ENCODE measurements around the gene TTC23.

TTC23 gene

DNA sequence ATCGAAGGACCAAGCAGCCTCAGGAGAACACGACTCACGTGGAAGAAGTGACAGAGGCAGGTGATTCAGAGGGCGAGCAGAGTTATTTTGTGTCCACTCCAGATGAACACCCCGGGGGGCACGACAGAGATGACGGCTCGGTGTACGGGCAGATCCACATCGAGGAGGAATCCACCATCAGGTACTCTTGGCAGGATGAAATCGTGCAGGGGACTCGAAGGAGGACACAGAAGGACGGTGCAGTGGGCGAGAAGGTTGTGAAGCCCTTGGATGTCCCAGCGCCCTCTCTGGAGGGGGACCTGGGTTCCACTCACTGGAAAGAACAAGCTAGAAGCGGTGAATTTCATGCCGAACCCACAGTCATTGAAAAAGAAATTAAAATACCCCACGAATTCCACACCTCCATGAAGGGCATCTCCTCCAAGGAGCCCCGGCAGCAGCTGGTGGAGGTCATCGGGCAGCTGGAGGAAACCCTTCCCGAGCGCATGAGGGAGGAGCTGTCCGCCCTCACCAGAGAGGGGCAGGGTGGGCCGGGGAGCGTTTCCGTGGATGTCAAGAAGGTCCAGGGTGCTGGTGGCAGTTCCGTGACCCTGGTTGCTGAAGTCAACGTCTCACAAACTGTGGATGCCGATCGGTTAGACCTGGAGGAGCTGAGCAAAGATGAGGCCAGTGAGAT, 118.5 kb downstream of the TTC23 start:
- no peak for TF ChIP-seq GABPA (IDR thresholded peaks at IDR 0.05; ENCODE audit: low read depth)
- no peak for TF ChIP-seq SPI1 (IDR thresholded peaks at IDR 0.05; ENCODE audit: borderline replicate concordance, low read depth)
- TF ChIP-seq, protein P1, sequence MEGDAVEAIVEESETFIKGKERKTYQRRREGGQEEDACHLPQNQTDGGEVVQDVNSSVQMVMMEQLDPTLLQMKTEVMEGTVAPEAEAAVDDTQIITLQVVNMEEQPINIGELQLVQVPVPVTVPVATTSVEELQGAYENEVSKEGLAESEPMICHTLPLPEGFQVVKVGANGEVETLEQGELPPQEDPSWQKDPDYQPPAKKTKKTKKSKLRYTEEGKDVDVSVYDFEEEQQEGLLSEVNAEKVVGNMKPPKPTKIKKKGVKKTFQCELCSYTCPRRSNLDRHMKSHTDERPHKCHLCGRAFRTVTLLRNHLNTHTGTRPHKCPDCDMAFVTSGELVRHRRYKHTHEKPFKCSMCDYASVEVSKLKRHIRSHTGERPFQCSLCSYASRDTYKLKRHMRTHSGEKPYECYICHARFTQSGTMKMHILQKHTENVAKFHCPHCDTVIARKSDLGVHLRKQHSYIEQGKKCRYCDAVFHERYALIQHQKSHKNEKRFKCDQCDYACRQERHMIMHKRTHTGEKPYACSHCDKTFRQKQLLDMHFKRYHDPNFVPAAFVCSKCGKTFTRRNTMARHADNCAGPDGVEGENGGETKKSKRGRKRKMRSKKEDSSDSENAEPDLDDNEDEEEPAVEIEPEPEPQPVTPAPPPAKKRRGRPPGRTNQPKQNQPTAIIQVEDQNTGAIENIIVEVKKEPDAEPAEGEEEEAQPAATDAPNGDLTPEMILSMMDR (IDR thresholded peaks at IDR 0.05; ENCODE audit: insufficient read depth, low read length): no peak
- TF ChIP-seq, protein P2, sequence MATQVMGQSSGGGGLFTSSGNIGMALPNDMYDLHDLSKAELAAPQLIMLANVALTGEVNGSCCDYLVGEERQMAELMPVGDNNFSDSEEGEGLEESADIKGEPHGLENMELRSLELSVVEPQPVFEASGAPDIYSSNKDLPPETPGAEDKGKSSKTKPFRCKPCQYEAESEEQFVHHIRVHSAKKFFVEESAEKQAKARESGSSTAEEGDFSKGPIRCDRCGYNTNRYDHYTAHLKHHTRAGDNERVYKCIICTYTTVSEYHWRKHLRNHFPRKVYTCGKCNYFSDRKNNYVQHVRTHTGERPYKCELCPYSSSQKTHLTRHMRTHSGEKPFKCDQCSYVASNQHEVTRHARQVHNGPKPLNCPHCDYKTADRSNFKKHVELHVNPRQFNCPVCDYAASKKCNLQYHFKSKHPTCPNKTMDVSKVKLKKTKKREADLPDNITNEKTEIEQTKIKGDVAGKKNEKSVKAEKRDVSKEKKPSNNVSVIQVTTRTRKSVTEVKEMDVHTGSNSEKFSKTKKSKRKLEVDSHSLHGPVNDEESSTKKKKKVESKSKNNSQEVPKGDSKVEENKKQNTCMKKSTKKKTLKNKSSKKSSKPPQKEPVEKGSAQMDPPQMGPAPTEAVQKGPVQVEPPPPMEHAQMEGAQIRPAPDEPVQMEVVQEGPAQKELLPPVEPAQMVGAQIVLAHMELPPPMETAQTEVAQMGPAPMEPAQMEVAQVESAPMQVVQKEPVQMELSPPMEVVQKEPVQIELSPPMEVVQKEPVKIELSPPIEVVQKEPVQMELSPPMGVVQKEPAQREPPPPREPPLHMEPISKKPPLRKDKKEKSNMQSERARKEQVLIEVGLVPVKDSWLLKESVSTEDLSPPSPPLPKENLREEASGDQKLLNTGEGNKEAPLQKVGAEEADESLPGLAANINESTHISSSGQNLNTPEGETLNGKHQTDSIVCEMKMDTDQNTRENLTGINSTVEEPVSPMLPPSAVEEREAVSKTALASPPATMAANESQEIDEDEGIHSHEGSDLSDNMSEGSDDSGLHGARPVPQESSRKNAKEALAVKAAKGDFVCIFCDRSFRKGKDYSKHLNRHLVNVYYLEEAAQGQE (IDR thresholded peaks at IDR 0.05; ENCODE audit: insufficient replicate concordance, low read depth): no peak
- TF ChIP-seq POLR2AphosphoS5 (IDR thresholded peaks at IDR 0.05; ENCODE audit: low read depth): no peak
- DNase-seq (ENCODE audit: low read depth in 1 of 2, low spot score in 1 of 2): no peak
- Histone ChIP-seq H3K27me3 (ENCODE audit: insufficient read depth, poor library complexity, severe bottlenecking) (no peaks in the 10 kb centered on the region), H3K4me3 (replicated peaks; ENCODE audit: insufficient read depth, low read length) (no peak overlapping the region), H3K27ac (replicated peaks) (no peak overlapping the region)

DNA sequence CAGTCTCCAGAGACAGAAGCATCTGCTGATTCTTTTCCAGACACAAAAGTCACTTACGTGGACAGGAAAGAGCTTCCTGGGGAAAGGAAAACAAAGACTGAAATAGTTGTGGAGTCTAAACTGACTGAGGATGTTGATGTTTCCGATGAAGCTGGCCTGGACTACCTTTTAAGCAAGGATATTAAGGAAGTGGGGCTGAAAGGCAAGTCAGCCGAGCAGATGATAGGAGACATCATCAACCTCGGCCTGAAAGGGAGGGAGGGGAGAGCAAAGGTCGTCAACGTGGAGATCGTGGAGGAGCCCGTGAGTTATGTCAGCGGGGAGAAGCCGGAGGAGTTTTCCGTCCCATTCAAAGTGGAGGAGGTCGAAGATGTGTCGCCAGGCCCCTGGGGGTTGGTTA, 119.1 kb downstream of the TTC23 start:
- no peak for DNase-seq (ENCODE audit: low read depth in 1 of 2, low spot score in 1 of 2)

DNA sequence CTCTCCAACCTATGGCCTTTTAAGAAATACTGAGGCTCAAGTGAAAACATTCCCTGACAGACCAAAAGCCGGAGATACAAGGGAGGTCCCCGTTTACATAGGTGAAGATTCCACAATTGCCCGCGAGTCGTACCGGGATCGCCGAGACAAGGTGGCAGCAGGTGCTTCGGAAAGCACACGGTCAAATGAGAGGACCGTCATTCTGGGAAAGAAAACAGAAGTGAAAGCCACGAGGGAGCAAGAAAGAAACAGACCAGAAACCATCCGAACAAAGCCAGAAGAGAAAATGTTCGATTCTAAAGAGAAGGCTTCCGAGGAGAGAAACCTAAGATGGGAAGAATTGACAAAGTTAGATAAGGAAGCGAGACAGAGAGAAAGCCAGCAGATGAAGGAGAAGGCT, 119.7 kb downstream of the TTC23 start:
- Histone ChIP-seq H3K27ac (replicated peaks) (no peak overlapping the region), H3K27me3 (ENCODE audit: insufficient read depth, poor library complexity, severe bottlenecking) (no peaks in the 10 kb centered on the region), H3K4me3 (replicated peaks; ENCODE audit: insufficient read depth, low read length) (no peak overlapping the region)
- no peak for TF ChIP-seq SPI1 (IDR thresholded peaks at IDR 0.05; ENCODE audit: borderline replicate concordance, low read depth)
- TF ChIP-seq, protein P1 (IDR thresholded peaks at IDR 0.05; ENCODE audit: insufficient read depth, low read length): no peak
- TF ChIP-seq GABPA (IDR thresholded peaks at IDR 0.05; ENCODE audit: low read depth): no peak
- DNase-seq (ENCODE audit: low read depth in 1 of 2, low spot score in 1 of 2): no peak

More for the DNA sequence above, 119.1 kb downstream of the TTC23 start:
- Histone ChIP-seq H3K27me3 (ENCODE audit: insufficient read depth, poor library complexity, severe bottlenecking) (no peaks in the 10 kb centered on the region), H3K27ac (replicated peaks) (no peak overlapping the region), H3K4me3 (replicated peaks; ENCODE audit: insufficient read depth, low read length) (no peak overlapping the region)
- TF ChIP-seq POLR2AphosphoS5 (IDR thresholded peaks at IDR 0.05; ENCODE audit: low read depth) (no peak), GABPA (IDR thresholded peaks at IDR 0.05; ENCODE audit: low read depth) (no peak), SPI1 (IDR thresholded peaks at IDR 0.05; ENCODE audit: borderline replicate concordance, low read depth) (no peak)
- TF ChIP-seq, protein P1 (IDR thresholded peaks at IDR 0.05; ENCODE audit: insufficient read depth, low read length): no peak
- TF ChIP-seq, protein P2 (IDR thresholded peaks at IDR 0.05; ENCODE audit: insufficient replicate concordance, low read depth): no peak

DNA sequence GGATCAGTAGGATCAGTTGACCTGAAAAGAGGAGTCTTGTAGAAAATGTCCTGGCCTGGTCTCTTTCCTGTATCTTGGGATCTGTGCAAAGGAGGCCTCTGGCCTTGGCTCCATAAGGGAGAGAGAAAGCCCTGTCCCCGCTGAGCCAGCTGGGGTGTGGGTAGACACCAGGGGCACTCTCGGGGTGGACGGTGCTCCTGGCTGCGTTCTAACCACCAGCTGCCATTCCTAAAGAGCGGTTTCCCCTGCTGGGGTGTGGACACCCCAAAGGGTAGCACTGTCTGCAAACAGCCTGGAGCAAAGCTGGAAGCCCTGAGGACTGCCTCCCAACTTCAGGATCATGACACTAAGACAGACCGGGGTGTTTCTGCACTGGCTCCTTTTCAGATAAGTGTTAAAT, 121.0 kb downstream of the TTC23 start:
- TF ChIP-seq, protein P2 (IDR thresholded peaks at IDR 0.05; ENCODE audit: insufficient replicate concordance, low read depth): no peak
- TF ChIP-seq POLR2AphosphoS5 (IDR thresholded peaks at IDR 0.05; ENCODE audit: low read depth) (no peak), GABPA (IDR thresholded peaks at IDR 0.05; ENCODE audit: low read depth) (no peak), SPI1 (IDR thresholded peaks at IDR 0.05; ENCODE audit: borderline replicate concordance, low read depth) (no peak)
- TF ChIP-seq, protein P1 (IDR thresholded peaks at IDR 0.05; ENCODE audit: insufficient read depth, low read length): no peak
- H3K27ac ChIP-seq (replicated peaks): no peak overlapping the region
- no peak for DNase-seq (ENCODE audit: low read depth in 1 of 2, low spot score in 1 of 2)

More for the DNA sequence above, 121.0 kb downstream of the TTC23 start:
- H3K27me3 ChIP-seq (ENCODE audit: insufficient read depth, poor library complexity, severe bottlenecking): no peaks in the 10 kb centered on the region
- no peak overlapping the region for H3K4me3 ChIP-seq (replicated peaks; ENCODE audit: insufficient read depth, low read length)
